GM21619 (cell line): ENCODE measurements around the gene S100A6.

Experiments
- ATAC-seq: cut with Tn5 transposase; IDR thresholded peaks from one replicate; pipeline ENCODE4 v1.9.1; 2021; ENCODE audit not compliant: unreplicated experiment

Gene S100A6

DNA sequence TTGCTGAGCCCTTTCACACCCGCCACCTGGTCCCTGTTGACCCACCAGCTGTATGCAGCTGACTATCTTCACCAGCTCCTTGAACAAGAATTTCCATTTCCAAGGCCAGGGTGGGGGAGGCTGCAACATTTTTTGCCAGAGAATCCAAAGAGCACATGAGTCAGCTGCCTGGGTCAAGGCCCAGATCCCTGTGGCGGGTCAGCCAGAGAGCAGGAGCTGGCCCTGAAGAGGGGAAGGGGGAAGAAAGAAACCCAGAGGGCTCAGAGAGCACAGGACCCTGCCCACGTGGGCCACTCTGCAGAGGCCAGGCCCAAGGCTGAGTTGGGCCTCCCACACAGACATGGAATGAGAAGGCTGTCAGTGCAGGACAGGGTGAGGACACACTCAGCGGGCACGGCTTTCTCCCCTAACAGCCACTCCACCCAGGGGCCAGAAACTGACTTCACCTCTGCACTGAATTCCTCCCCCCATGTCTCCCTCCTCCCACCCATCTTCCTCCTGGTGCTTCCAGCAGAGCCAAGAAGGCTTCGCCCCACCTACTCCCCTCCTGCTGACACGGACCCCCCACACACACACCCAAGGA lies 28.9 kb downstream of the S100A6 start:
- ATAC-seq, result no peak

DNA sequence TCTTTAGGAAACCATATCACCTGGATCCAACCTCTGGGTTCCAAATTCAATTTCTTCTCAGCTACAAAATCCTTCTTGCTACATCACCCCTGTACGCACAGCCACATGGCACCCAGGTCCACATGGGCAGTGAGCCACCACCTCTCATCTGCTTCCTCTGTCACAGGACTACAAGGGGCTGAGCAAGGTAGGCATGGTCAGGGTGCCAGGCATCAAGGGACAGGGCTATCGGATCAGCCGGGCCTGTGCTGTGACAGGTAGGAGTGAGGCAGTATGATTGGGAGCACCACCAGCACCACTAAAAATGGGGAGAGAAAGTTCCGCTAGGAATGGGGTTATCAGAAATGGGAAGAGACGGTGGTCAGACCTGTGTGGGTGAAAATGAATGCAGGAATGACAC lies 29.4 kb downstream of the S100A6 start:
- no peak for ATAC-seq

DNA sequence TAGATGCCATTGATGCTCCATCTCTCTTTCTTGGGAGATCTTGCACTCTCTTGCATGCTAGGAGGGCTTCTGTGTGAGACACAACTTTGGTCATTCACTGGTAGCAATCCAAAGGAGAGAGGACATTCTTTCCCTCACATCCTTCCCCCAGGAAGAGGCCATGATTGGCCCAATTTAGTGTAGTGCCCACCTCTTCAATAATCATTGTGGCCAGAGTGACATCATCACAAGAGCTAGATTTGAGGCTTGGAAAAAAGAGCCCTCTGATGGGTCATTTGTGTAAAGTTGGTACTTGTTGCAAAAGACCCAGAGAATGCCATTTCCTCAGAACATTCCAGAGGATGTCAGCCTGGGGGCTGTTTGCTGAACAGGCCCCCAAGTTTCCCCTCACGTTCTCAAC lies 30.2 kb downstream of the S100A6 start:
- ATAC-seq, result no peak

DNA sequence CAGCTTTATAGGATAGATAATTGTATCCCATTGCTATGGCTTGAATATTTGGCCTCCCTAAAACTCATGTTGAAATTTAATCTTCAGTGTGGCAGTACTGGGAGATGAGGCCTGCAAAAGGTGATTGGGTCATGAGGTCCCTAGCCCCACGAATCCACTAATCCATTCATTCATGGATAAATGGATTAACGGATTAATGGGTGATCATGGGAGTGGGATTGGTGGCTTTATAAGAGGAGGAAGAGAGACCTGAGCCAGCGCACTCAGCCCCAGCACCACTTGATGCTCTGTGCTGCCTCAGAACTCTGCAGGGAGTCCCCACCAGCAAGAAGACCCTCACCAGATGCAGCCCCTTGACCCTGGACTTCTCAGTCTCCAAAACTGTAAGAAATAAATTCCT lies 32.0 kb downstream of the S100A6 start:
- ATAC-seq, result no peak

DNA sequence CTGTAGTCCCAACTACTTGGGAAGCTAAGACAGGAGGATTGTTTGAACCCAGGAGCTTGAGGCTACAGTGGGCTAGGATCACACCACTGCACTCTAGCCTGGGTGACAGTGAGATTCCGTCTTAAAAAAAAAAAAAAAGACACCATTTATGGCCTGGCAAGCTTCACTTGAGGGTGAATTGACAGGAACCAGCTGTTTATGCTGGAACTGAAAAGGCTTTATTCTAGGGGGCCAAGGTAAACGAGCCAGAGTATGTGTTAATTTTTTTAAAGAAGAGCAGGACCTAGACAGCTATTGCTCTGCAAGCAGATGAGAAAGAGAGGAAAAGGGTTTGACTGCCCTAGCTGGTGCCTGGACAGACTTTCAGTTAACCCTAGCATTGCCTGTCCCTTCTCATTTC lies 37.0 kb downstream of the S100A6 start:
- no peak for ATAC-seq

DNA sequence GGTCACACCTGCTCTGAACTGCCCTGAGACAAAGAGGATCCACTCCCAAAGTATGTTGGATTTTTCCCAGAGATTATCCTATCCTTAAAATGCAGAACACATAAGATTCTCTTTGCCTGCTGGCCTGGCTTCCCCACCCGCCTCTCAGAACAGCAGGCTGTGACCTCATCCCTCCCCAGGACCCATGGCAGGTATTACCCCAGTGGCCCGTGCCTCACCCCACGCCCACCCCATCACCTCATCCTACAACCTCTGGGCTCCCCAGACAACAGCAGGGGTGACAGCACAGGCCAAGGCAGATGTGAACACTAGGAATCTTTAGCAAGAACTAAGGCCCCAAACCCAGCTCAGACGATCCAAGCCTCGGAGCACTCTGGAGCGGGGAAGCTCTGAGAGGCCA lies 40.3 kb downstream of the S100A6 start:
- no peak for ATAC-seq

DNA sequence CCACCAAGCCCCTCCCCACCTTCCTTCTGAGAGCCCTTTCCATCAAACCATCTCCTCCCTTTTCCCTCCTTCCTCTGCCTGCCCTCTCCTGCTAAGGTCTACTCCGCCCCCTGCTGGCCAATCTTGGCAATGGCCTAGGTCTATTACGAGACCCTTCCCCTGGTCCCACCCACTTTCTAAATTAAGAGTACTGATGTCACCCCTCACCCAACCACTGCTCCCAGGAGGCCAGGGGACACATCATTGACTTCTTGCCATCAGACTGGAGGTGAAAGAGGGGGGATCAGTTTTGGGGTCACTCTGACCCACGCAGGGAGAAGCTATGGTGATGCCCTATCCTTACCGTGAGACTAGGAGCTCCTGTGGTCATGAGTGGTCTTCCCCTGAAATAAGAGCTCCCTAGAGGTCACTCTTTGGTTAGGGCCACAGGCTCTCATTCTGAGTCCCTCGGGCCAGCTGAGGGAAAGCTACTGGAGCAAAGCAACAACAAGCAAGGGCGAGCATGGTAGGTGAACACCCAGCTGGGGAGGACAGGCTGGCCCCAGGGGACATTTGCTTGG lies 40.7 kb downstream of the S100A6 start:
- ATAC-seq, result no peak

DNA sequence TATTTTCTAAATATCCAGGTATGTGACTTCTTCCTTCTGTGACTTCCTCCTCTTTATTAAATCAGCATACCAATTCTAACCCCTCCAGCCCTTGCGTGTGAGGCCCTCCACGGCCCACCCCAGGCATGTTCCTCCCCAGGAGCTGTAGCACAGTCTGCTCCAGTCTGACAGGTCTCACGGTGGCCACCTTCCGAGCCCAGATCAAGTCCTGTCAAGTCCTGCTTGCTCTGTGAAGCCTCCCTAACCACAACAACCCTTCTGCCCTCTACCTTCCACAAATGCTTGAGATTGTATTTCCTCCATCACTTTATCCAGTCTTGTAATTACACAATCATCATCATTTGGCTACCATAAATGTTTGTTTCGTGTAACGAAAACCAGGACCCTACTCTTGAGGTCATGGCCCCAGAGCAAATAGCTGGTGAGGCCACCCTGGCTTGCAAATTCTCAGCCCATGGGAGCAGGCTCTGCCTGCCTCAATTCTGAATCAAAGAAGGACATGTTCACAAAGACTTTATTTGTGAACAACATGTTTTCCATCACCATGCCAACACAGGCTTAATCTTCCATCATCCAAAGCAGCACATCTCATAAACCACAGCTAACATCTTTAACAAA lies 42.3 kb downstream of the S100A6 start:
- no peak for ATAC-seq

DNA sequence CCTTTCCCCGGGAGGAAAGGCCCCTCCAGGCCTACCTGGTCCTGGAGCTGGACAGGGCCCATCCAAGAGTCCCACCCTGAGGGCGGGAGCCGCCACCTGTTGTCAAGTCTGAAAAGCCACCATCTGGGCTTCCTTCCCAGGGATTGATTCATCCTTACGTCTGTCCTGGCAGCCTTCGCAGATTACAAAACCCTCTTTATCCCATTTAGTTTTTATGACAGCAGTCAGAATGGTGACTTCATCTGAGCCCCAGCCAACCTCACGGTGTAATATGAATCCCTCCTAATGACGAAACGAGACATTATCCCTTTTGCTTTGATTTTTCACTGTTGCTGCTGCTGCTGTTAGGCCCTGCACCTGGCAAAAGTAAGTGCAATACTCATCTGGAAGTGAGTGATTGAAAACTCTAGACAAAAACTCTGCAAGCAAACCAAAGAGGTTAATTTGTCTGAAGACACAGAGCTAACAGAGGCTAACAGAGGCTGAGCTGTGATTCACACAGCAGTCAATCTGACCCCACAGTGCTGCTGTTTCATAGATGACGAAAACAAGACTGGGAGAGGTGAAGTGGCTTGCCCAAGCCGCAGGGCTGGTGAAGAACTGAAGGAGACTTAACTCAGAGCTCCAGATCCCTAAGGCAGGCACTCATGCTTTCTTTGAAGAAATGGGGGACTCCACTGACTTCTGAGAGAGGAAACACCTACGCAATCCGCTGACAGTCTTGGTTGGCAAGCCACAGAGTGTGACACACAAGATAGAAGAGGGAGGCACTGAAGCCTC lies 45.3 kb downstream of the S100A6 start:
- ATAC-seq, result no peak

DNA sequence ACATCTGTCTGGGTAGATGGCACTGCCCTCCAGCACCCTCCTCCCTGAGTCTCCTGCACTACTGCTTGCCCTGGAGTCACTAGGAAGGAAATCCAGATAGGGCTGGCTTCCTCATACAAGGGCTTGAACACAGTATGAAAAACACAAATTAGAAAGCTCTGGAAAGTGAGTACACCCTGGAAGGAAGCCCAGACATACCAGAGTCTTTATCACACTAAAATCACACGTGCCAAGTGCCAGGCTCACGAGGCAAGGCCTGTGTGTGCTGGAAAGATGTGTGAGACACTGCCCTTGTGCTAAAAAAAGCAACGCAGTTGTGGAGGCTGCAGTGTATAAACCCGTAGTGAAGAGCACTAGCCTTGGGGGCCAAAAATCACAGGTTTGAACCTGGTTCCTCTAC lies 47.1 kb downstream of the S100A6 start:
- no peak for ATAC-seq

DNA sequence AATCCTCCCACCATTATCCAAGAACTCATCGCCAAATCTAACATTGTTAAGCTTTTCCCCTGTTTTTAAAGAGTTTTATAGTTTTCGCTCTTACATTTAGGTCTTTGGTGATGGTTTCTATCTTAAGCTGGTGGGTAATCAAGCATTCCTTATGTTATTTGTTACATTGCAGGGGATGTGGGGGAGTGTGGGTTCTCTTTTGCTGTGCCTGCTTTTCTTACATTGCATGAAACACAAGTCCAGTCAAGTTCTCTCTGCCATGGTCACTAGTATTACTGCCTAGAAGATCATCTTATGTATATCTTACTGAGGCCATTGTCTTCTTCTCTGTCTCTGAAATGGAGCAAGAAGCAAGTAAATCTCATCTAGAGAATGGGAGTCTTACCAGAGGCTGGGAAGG lies 48.1 kb downstream of the S100A6 start:
- ATAC-seq, result no peak

DNA sequence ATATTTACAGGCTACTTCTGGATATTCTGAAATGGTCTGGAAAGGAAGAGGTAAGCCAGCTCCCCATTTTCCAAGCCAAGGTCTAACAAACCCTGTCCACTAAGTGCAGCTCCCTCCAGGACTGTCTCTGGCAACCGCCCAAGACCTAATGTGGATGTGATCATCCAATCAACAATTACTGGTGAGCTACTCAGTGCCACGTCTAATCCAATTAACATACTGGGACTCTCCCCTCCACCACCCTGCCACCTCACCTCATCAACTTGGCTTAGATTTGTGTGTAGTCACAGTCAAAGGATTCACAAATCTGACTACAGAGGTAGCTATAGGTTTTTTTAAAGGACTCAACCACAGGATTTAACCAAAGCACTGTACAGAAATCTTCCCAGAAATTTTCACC lies 49.9 kb downstream of the S100A6 start:
- no peak for ATAC-seq
